ENCODE results near the gene GBP2.

The GBP2 gene

DNA sequence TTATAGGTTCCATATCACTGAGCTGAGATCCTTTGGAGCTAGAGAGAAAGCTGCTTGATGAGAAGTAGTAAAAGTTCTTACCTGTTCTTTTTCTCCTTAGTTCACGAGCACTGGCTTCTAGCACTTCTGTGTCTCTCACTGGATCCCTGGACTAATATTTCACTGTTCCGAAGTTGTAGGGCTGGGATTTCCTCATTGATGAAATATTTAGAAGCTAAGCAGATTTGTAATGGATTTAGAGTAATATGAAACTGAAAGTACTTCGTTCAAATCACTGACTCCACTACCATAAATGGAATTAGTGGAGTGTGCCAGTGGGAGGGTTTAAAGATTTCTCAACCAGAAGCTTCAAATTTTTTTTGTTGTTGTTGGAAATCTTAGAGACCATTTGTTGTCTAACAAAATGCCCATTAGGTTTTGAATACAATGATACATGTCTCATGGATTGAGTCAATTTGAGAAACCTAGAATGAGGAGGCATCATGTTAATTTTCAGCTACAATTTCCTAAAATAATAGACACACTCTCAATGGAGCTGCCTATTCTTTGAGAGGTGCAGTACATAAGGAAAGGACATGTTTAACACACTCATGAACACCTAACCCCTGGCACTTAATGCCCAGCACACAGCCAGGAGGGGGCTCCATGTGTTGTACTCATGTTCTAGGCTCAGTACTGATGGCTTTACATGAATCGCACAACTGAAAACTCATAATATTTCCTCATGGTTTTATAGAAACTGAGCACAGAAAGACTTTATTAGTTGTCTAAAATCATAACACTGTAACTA is 60.6 kb downstream of the GBP2 start, which contains the start of gene GBP1:
GBP1 (minus strand) TSS at position 130 of the 790 bp plus-strand sequence. CDS start 1,974 bp downstream, outside the sequence.
- DNase-seq (ENCODE audit: low read depth in 2 of 2) = no peak

DNA sequence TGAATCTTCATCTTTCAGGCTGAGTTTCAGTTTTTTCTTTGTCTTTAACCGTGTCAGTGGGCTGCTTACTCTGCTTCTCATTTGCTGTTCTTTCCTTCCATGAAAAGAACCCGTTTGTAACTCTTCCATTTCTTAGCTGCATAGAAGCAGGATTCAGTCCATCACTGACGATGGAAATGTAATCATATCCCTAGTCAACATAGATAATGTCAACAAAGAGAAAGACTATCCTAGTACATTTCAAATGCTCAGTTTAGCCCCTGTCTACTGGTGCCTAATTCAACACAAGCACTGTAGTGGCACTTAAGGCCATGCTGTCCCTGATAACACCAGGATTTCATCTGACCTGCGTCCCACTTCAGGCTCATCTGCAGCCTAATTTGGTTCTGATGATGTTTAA is 61.3 kb downstream of the GBP2 start:
- DNase-seq (ENCODE audit: low read depth in 2 of 2) = no peak

DNA sequence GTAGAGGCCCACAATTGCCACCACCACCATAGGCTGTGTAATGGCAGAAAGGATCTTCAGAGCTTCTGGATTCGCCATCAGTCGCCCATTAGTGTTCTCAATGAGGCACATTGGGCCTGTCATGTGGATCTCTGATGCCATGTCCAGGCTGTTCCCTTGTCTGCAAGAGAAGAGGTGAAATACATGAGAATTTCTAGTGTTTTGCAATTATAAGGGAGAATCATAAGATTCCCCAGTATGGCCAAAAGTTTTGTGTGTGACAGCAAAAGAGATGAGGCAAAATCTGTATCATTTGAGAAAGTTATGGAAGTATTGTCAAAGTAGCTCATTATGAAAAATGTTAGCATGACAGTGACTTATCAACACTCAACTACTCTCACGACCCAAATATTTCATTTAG is 62.8 kb downstream of the GBP2 start:
- no peak for DNase-seq (ENCODE audit: low read depth in 2 of 2)

GRCh38 chr1:89060091-89060490 is 65.8 kb downstream of the GBP2 start:
- DNase-seq (ENCODE audit: low read depth in 2 of 2) = no peak

Measured in stimulated activated CD4-positive, alpha-beta T cell treated with anti-CD3 and anti-CD28 coated beads, Interleukin-15, amount 100 ng/mL, for 48 hours (primary cell).